ENCODE data around the gene TRAF1.

Gene TRAF1

GRCh38 chr9:120922404-120923195 is 4.0 kb downstream of the TRAF1 start:
- DNase-seq, result no peak

DNA sequence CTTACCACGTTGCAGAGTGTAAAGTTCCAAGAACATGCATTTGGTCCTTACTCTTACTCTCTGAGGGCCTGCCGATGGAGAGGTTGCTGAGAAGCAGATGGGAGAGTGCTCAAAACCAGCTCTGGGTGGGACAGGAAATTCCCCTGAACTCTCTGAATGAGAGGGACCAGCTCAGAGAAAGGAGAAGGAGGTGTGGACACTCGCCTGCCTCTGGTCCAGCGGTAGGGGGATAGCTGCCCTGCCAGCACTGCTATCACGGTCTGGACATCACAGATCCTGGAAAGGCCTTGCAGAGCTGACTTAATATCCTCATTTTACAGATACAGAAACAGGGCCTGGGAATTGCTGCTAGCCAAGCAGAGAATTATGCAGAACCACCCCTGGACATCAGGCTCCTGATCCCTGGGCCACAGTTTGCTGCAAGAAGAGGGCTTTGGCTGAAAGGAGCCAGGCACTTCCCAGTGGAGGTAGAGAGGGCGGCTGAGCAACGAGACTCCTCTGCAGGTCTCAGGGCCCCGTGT is 4.9 kb downstream of the TRAF1 start:
- DNase-seq, result no peak

GRCh38 chr9:120920806-120921178 is 5.8 kb downstream of the TRAF1 start:
- DNase-seq, result no peak

GRCh38 chr9:120919843-120920805 is 6.5 kb downstream of the TRAF1 start:
- DNase-seq, result no peak

- DNase-seq, result no peak
These were observed 7.4 kb downstream of the TRAF1 start for GRCh38 chr9:120918931-120919842.

DNA sequence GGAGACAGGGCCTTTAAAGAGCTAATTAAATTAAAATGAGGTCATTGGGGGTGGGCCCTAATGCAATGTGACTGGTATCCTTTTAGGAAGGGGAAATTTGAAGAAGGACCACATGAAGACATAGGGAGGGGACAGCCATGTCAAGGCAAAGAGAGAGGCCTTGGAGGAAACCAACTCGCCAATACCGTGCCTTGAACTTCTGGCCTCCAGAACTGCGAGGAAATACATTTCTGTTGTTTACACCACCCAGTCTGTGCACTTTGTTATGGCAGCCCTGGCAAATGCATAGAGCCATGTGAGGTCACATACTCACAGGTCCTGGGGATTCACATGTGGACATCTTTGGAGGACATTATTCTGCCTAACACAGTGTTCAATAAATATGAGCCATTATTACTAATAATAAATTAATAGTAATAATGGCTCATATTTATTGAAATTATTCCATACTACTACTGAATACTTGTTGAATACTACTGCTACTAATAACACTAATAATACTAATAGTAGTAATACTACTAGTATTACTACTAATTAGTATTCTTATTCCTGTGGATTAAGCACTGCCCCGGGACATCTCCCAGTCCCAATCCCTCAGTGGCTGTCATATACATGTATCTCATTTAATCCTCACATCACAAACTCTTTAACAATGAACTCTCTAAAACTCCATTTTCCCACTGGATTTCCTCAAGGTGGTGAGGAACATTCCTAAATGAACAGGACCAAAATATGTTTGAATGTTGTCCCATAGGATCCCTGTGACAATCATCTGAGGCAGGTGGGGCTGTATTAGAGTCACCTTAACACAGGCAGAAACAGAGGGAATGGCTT is 8.4 kb downstream of the TRAF1 start:
- DNase-seq, result no peak

DNA sequence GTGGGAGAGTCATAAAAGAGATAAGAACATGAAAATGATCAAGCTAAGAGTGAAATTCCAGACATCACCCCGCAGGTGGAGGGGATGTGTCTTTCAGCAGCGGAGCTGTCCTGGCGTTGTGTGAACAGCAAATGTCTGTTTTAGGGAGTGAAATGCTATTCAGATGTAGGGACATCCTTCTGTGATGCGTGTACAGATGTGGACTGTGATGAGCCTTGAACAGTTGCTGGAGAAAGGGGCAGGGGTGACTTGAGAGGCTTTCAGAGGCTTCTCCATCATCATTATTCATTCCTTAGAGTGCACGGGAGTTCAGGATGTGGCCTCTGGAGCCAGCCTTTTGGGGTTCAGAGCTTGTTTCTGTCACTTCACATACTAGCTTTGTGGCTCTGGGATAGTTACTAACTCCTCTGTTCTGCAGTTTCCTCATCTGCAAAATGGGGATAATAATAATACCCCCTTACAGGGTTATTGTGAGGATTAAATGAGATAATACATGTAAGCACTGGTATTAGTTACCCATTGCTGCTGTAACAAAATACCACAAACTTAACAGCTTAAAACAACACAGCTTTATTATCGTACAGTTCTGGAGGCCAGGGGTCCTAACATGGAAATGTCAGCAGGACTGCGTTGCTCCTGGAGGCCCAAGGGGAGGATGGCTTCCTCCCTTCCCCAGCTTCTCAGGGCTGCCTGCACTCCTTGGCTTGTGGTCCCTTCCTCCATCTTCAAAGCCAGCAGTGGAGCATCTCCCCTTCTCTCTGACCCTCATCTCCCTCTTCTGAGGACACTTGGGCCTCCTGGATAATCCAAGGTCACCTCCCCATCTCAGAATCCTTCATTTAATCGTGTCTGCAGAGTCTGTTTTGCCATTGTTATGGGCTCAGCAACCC is 9.4 kb downstream of the TRAF1 start:
- DNase-seq, result no peak

GRCh38 chr9:120916588-120916987 is 10.0 kb downstream of the TRAF1 start:
- no peak for DNase-seq

- DNase-seq, result no peak
These were observed 10.6 kb downstream of the TRAF1 start for GRCh38 chr9:120915854-120916470.

DNA sequence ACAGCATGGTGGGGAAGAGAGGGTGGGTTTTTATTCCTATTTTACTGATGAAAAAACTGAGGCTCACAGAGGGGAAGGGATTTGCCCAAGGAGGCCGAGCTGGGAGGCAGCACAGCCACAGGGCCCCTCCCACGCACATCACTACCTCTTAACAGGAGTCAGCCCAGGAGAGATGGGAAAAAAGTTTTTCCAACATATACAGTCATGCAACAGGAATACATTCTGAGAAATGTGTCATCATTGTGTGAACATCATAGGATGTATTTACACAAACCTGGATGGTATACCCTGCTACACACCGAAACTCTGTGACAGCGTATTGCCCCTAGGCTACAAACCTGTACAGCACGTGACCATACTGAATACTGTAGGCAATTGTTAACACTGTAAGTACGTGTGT is 11.6 kb downstream of the TRAF1 start:
- DNase-seq, result no peak

- no peak for DNase-seq
These were observed 12.2 kb downstream of the TRAF1 start for GRCh38 chr9:120914396-120914795.

DNA sequence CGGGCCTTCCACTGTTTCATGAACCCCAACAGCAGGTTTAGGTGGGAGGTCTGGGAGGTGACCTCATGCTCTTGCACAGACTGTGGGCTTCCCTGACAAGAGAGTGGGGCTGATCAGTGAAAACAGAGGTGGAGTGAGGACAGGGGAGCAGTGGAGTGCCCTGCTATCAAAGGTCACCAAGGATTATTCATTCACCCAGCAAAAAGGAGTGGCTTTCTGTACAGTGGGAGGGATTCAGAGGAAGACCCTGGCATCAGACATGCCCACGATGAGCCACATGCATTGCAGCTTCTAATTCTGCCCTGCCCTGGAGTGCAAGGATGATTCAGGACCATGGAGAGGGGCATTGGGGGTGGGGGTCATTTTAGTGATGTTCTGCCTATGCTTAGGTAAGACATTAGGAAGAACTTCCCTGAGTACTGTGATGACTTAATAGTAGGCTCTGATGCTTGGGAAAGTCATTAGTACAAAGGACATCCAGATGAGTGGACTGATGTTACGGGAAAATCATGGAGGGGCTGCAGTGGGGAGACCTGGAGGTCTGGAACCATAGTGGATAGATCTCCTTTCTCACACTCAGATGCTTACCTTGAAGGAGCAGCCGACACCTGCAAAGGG is 12.8 kb downstream of the TRAF1 start:
- DNase-seq, result no peak

GRCh38 chr9:120912958-120913646 is 13.5 kb downstream of the TRAF1 start:
- DNase-seq, result no peak

DNA sequence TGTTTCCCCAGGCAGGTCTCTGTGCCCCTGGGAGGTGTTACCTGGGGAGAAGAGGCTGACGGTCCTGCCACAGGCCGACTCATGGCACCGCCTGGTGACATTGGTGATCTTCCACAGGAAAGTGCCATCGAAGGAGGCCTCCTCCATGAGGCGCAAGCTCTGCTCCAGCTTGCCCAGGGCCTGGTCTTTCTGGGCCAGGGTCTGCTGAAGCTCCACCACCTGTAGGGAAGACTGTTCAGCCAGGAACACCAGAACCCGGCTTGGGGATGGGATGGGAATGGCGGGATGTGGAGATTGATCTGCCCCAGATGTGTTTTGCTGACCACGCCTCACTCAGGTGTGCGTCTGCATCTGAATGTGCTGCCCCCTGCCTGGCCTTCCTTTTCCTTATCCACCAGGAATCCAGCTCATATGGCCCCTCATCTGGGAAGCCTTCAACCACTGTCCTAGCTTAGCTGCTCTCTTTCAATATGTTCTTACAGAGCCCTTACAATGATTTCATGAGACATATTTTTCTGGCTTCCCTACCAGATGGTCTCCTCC is 15.2 kb downstream of the TRAF1 start:
- DNase-seq, result no peak

DNA sequence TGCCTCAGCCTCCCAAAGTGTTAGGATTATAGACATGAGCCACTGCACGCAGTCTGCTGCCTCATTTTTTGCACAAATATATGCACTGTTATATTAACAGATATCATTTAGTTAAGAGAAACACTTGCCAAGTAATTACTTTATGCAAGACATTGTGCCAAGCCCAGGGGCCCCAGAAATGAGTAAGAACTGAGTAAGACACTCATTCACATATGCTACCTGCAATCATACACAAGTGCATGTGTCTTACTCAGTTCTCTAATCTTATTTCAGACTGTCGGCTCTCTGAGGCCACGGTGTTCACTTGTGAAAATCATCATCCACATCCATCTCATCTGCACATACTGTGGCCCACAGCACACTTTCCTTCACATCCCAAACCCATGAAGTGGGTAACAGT is 16.0 kb downstream of the TRAF1 start:
- DNase-seq, result no peak

DNA sequence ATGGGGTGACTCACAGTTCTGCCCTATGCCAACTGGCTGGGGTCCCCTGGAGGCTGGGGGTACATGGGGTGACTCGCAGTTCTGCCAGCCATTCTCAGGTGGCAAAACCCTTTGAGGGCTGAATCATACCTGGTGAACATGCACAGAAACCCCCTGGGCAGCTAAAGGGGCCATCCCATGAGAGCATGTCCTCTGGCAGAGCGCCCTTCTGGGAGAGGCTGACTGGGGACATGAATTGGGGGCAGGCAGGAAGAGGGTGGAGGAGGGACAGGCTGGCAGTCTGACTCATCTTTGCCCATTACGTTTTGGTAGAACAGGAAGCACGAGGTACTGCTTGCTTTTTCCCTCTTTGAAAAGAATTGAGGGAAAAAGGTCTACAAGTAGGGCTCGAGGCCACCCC is 16.7 kb downstream of the TRAF1 start:
- DNase-seq, result no peak

DNA sequence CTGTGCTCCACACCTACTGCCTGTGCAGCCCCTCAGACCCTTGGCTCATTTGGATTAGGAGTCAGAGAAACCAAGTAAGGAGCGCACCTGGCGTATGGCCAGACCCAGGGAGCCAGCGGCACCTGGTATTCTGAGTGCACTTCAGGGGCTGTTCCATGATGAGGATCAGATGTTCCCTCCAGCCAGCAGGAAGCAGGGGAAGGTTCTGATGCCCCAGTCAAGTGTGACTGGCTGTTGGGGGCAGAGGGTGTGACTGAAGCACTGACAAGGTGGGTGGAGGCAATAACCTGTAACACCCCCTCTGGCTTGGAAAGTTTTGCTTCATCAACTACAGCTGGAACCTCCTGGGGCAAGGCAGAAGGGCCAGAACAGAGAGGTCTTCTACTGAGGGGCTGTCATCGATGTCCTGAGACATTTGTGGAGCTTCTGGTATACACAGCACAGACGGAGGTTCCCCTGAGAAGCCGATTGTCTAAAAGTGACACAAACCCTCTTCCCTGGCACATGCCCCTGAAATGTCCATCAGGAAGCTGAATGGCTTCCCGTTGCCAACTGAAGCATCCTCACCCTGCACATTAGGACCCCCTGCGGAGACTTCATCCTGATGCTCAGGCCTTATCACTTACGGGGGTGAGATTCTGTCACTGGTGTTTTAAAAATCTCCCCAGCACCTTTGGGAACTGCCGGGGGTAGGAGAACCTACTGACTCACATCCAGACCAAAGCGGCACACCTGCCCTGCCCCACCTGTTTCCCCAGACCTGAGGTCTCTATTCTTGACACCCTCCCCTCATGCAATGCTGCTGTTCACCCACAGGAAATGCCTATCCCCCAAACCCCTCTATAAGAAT is 21.1 kb downstream of the TRAF1 start:
- no peak for DNase-seq

- no peak for DNase-seq
These were observed 21.7 kb downstream of the TRAF1 start for GRCh38 chr9:120904978-120905301.
